H1 (cell line): ENCODE data around the gene PDE4D.

ENCODE experiments used
- CTCF ChIP-seq, 3 experiments: IDR thresholded peaks; 1 replicate in 2 of 3; 2 replicates in 1 of 3; pipeline versions ENCODE4 v1.5.1 to v1.6.1; 2011; ENCODE audit warnings: low read length in 3 of 3, mild to moderate bottlenecking in 3 of 3, inconsistent platforms in 2 of 3, low read depth in 1 of 3, moderate library complexity in 1 of 3; ENCODE audit not compliant: insufficient read depth in 1 of 3; ENCODE audit errors: control extremely low read depth in 1 of 3
- GABPA ChIP-seq: IDR thresholded peaks from 2 replicates; pipeline ENCODE4 v1.6.1; 2011; ENCODE audit warnings: mild to moderate bottlenecking, low read length, moderate library complexity, borderline replicate concordance; ENCODE audit not compliant: insufficient read depth
- MAX ChIP-seq: IDR thresholded peaks from 2 replicates; pipeline ENCODE4 v1.6.1; 2012; ENCODE audit warnings: inconsistent platforms

DNA sequence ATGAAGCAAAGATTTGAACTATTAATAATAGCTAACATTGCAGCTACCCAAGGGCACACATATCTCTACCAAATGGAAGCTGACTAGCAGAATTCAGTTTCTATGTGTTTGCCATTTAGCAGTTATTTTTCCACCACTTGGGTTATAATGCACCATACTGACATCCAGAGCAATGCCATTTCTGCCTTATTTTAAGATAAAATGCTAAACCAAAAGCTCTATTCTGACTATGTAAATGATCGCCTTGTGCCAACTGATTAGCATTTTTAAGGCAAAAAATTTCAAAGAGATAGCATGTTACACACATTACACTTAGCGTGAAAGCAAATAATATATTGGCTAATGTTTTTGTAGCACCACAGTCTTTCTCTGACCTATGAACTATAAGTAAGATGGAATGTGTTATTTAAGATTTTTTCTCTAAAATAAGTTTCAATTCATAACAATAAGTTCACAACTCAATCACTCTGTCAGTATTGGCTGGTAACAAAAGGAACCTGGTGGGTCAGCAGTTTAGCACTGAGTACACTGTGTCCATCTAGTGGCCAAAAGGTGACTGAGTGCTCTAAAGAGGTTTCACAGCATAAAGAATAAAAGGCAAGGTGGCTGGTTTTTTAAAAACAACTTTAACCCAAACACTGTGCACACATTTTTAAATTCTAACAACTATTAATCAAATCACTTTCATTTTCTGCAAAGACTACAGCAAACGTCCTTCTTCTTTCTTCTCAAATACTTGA is 443.5 kb downstream of the PDE4D start:
- TF ChIP-seq GABPA: no peak
- peak in 2 of 3 experiments; percentile 22 to 45; a peak in 2 of 4 replicates for TF ChIP-seq CTCF (IDR thresholded peaks at IDR 0.05; ENCODE audit: control extremely low read depth in 1 of 3, insufficient read depth in 1 of 3, low read depth in 1 of 3, low read length in 3 of 3)
- TF ChIP-seq MAX: no peak
